ENCODE results near the gene FEM1A. TPM values are rescaled to one million over a fixed set of nuclear protein-coding genes. Genes with fewer than 3 reads are reported as not detected.

The FEM1A gene, protein sequence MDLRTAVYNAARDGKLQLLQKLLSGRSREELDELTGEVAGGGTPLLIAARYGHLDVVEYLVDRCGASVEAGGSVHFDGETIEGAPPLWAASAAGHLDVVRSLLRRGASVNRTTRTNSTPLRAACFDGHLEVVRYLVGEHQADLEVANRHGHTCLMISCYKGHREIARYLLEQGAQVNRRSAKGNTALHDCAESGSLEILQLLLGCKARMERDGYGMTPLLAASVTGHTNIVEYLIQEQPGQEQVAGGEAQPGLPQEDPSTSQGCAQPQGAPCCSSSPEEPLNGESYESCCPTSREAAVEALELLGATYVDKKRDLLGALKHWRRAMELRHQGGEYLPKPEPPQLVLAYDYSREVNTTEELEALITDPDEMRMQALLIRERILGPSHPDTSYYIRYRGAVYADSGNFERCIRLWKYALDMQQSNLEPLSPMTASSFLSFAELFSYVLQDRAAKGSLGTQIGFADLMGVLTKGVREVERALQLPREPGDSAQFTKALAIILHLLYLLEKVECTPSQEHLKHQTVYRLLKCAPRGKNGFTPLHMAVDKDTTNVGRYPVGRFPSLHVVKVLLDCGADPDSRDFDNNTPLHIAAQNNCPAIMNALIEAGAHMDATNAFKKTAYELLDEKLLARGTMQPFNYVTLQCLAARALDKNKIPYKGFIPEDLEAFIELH
- 29.8 and 30.4 TPM in 2 replicates for total RNA-seq

GRCh38 chr19:4791183-4792018, at the start of gene FEM1A:
FEM1A (plus strand) TSS chr19:4791734; CDS start chr19:4791855, 121 bp downstream.

GRCh38 chr19:4831304-4831978, 39.9 kb downstream of the FEM1A start, which contains the start of gene TICAM1:
TICAM1 (minus strand) TSS chr19:4831712; CDS start chr19:4818377, 13,335 bp downstream.

Other genes with a start within 250 kb of the FEM1A start
- gene SEMA6B, start 232.1 kb upstream of the FEM1A start, total RNA-seq = under 0.01 TPM in 2 replicates
- 0.68 and 0.85 TPM in 2 replicates for gene TNFAIP8L1, start 152.2 kb upstream of the FEM1A start, total RNA-seq
- gene MYDGF, start 121.4 kb upstream of the FEM1A start, total RNA-seq = 122 and 383 TPM in 2 replicates
- gene DPP9, start 67.9 kb upstream of the FEM1A start, total RNA-seq = 38.3 and 40.3 TPM in 2 replicates
- 7.2 and 15.4 TPM in 2 replicates for gene TICAM1, start 40.0 kb downstream of the FEM1A start, total RNA-seq
- gene PLIN3, start 75.9 kb downstream of the FEM1A start, total RNA-seq = 62.2 and 138 TPM in 2 replicates
- not detected in 2 replicates for gene ARRDC5, start 111.2 kb downstream of the FEM1A start, total RNA-seq
- 4.4 and 7.3 TPM in 2 replicates for gene UHRF1, start 117.8 kb downstream of the FEM1A start, total RNA-seq
- 9.2 and 28.7 TPM in 2 replicates for gene KDM4B, start 177.4 kb downstream of the FEM1A start, total RNA-seq